GM19351 (cell line): ENCODE data around the gene COP1.
A peak's percentile ranks its signal among the peaks of the same experiment; 100 is the strongest.

Experiments
- ATAC-seq: cut with Tn5 transposase; IDR thresholded peaks from one replicate; pipeline ENCODE4 v1.9.1; 2021; ENCODE audit warnings: mild to moderate bottlenecking, moderate library complexity; ENCODE audit not compliant: unreplicated experiment

The COP1 gene

GRCh38 chr1:176201568-176201967, 5.5 kb downstream of the COP1 start:
- ATAC-seq: no peak

- no peak for ATAC-seq
Observed at GRCh38 chr1:176199707-176200106, 7.4 kb downstream of the COP1 start.

GRCh38 chr1:176198413-176198812, 8.7 kb downstream of the COP1 start:
- no peak for ATAC-seq

- ATAC-seq: no peak
Observed at GRCh38 chr1:176196728-176197127, 10.4 kb downstream of the COP1 start.

GRCh38 chr1:176195547-176195946, 11.5 kb downstream of the COP1 start:
- no peak for ATAC-seq

- no peak for ATAC-seq
Observed at GRCh38 chr1:176193663-176194062, 13.4 kb downstream of the COP1 start.

DNA sequence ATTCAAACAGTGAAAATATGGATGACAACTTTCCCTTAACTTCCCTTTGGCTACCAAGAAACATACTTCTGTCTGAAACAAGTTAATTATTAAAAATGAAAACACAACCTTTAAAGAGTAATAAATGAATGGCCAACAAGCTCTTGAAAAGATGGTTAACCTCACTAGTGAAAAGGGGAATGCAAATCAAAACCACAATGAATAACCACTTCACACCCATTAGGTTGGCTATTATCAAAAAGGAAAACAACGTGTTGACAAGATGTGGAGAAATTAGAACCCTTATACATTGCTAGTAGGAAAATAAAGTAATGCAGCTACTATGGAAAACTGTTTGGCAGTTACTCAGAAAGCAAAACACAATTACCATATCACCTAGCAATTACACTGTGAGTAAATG, 14.1 kb downstream of the COP1 start:
- ATAC-seq: peak; percentile 90

GRCh38 chr1:176188604-176189003, 18.5 kb downstream of the COP1 start:
- no peak for ATAC-seq

GRCh38 chr1:176187001-176187400, 20.1 kb downstream of the COP1 start:
- no peak for ATAC-seq

GRCh38 chr1:176183618-176184017, 23.5 kb downstream of the COP1 start:
- peak; percentile 45 for ATAC-seq

- no peak for ATAC-seq
Observed at GRCh38 chr1:176178316-176178715, 28.8 kb downstream of the COP1 start.

DNA sequence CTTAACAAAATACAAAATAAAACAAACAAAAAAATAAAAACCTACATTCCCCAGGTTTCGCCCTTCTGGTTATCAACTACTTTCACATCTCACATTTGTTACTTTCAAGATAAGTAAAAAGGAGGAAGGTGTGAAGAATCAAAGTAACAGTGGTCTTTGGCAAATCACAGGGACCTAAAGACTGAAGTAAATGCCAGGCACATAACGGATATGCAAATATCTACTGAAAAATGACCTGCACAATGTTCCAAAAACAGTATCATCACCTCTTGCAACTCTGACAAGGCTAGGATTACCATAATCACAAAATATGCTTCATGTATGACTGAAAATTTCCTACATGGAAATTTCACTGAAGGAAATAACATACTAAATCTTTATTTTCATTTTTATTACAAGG, 29.3 kb downstream of the COP1 start:
- ATAC-seq: peak; percentile 95

DNA sequence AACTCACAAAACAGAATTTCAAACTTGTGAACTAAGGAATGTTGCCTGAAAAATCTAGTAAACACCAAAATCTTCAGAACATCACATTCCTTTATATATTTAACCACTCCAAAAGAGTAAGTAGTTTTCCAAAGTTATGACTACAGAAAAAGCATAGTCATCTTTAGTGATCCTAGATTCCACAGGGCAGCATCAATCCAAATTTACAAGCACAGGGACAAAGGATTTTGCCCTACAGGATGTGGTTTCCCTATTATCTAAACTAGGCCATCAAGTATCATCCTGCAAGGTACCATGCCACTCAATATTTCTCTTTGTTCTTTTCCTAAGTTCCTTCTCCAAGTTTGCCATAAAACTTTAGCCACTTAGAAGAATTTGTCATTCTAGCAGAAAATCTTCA, 33.0 kb downstream of the COP1 start:
- ATAC-seq: no peak

DNA sequence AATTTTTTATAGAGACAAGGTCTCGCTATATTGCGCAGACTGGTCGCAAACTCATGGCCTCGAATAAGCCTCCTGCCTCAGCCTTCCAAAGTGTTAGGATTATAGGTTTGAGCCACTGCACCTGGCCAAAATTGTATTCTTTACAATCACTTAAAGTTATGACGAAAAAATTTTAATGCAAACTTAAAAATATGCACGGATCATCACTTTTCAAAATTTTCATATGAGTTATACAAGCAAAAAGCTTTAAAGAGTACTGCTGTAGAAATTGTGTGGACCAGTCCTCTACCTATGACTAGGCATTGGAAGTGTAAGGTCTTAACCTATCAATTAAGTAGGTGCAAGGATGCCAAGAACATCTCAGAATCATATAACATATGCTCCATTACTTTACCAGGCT, 34.9 kb downstream of the COP1 start:
- ATAC-seq: no peak

DNA sequence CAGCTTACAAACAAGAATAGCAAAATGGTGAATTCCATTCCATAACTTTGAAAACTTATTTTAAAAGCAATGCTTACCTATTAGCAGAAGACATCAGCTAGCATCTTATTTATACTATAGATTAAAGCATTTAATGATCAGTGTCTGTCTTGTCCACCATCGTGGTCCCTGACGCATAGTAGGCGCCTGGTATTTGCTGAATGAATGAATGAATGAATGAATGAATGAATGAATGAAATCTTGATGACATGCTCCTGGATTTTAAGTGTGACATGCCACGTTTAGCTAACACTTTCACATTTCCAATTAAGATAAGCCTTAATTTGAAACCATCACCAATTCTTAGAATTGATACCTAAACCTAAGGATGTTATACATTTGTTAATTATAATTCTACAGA, 39.9 kb downstream of the COP1 start:
- no peak for ATAC-seq

GRCh38 chr1:176165573-176165972, 41.5 kb downstream of the COP1 start:
- ATAC-seq: no peak

DNA sequence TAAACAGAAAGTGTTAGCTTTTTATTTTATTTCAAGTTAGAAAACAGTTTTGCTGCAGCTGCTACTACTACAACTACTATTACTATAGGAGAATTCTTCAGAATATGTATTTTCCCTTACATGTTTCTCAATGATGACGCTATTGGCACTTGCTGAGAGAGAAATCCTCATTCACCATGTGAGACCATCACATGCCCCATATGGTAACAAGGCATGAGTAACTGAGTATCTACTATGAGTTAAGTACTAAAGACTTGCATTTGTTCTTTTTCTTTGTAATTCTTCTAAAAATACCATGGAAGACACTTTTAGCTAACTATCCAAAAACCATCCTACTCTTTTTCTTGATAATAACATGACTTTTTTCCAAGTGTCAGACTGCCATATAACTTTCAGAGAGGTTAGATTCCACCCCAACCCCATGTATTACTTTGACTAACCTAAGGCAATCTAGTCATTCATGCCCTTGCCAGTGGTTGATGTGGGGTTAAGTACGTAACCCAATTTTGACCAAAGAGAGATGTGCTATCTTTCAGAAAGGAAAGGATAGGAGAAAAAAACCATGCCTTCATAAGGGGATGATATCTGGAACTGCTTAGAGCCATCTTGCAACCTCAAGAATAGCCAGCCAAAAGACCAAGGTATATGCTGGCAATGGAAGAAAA, 42.9 kb downstream of the COP1 start:
- ATAC-seq: no peak

DNA sequence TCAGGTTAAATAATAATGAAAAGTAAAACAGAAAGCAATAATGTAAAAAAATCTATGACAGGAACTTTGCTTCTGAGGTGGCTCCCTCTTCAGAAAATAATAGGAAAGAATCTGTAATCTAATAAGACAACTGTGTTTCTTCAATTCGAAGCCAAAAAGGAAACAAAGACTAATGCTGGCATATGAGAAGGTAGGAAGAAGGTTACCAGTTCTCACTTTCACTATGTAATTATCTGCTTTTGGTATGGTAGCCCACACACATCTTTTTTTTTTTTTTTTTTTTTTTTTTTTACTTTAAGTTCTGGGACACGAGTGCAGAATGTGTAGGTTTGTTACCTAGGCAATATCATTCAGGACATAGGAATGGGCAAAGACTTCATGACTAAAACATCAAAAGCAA, 47.1 kb downstream of the COP1 start:
- no peak for ATAC-seq

DNA sequence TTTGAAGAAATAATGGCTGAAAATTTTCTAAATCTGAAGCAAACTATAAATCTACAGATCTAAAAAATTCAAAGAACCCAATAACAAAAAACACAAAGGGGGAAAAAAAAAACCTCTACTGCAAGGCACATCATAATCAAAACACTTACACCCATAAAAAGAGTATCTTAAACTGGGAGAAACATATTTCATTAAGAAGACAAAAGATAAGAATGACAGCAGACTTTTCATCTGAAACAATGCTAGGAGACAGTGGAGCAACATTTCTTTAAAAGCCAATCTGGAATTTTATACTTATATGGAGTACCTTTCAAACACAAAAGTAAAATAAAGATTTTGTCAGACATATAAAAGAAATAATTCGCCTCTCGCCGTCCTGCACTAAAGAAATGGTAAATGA, 49.1 kb downstream of the COP1 start:
- ATAC-seq: no peak

- ATAC-seq: no peak
Observed at GRCh38 chr1:176149939-176150807, 56.9 kb downstream of the COP1 start.

- no peak for ATAC-seq
Observed at GRCh38 chr1:176144526-176144925, 62.6 kb downstream of the COP1 start.

DNA sequence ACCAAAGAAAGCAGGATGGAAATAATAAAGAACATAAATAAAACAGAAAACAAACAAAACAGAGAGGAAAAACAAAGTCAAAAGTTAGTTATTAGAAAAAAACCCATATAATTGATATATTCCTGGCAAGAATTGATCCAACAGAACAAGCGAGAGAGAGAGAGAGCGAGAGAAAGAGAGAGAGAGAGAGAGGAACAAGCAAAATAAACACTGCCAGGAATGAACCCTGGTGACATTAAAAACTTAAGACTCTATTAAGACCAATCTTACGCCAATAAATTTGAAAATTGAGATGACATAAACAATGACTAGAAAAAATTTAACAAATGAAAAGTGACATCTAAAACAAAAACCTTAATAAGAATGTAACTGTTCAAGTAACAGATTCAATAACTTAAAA, 64.1 kb downstream of the COP1 start:
- no peak for ATAC-seq
